A673 (cell line): ENCODE measurements around the gene CWH43. TPM values are rescaled to one million over a fixed set of nuclear protein-coding genes. Genes with fewer than 3 reads are reported as not detected.

Experiments used
- BruUV-seq: library from RNA; stranded (reverse); fragments of 400-500 nt; replicated peaks from 2 replicates; lab custom pipeline; 2021; lab: Mats Ljungman, UMichigan
- CTCF ChIA-PET: fragments of 300-600 bp; sonication (Branson Sonifier 250); formaldehyde crosslinking; loops from one replicate; lab custom pipeline; 2022; ENCODE audit warnings: antibody characterized with exemption; lab: Charles Lee
- POLR2A ChIA-PET: fragments of 300-600 bp; sonication (Branson Sonifier 250); formaldehyde crosslinking; loops from one replicate; lab custom pipeline; 2022; ENCODE audit warnings: antibody characterized with exemption; ENCODE audit not compliant: low non-redundant PET; lab: Charles Lee
- DNase-seq: peaks from one replicate; pipeline ENCODE4 v3.0.0-alpha.2; 2015; ENCODE audit warnings: low spot score
- H3K27ac ChIP-seq: fragments of 200-600 bp; sonication (generic); 2 replicates; pipeline ENCODE4 v1.5.1; 2016; ENCODE audit warnings: mixed run types, low read depth, mild to moderate bottlenecking, mixed read lengths, antibody characterized with exemption, low read length; ENCODE audit not compliant: poor library complexity, severe bottlenecking
- H3K27me3 ChIP-seq: fragments of 200-600 bp; sonication (generic); replicated peaks from 2 replicates; pipeline ENCODE4 v1.6.1; 2017; ENCODE audit warnings: mixed run types, low read depth, mild to moderate bottlenecking, mixed read lengths, antibody characterized with exemption, low read length; ENCODE audit not compliant: insufficient read depth, poor library complexity
- H3K36me3 ChIP-seq: fragments of 200-600 bp; sonication (generic); 2 replicates; pipeline ENCODE4 v1.6.1; 2016; ENCODE audit warnings: mixed run types, mild to moderate bottlenecking, mixed read lengths, antibody characterized with exemption, low read length; ENCODE audit not compliant: insufficient read depth, poor library complexity, severe bottlenecking
- H3K4me1 ChIP-seq: fragments of 200-600 bp; sonication (generic); 2 replicates; pipeline ENCODE4 v1.6.1; 2017; ENCODE audit warnings: mixed run types, mild to moderate bottlenecking, mixed read lengths, antibody characterized with exemption, low read length; ENCODE audit not compliant: insufficient read depth, poor library complexity, severe bottlenecking
- H3K4me3 ChIP-seq: fragments of 200-600 bp; sonication (generic); 2 replicates; pipeline ENCODE4 v1.5.1; 2016; ENCODE audit warnings: low read depth, mixed run types, mild to moderate bottlenecking, mixed read lengths, low read length; ENCODE audit not compliant: poor library complexity, severe bottlenecking
- H3K9me3 ChIP-seq: fragments of 200-600 bp; sonication (generic); 2 replicates; pipeline ENCODE4 v1.6.1; 2016; ENCODE audit warnings: mixed run types, low read depth, mild to moderate bottlenecking, mixed read lengths, antibody characterized with exemption, low read length; ENCODE audit not compliant: poor library complexity, severe bottlenecking
- EZH2 ChIP-seq: fragments of 200-600 bp; sonication (generic); IDR thresholded peaks from 2 replicates; pipeline ENCODE4 v1.6.1; 2017; ENCODE audit warnings: borderline replicate concordance, low read depth, mild to moderate bottlenecking, mixed read lengths, antibody characterized with exemption, low read length; ENCODE audit not compliant: poor library complexity, severe bottlenecking
- intact Hi-C: fragments of 100-400 bp; cut with micrococcal nuclease; formaldehyde crosslinking; loops from one replicate; pipeline ENCODE4 v1.10.0; 2022; ENCODE audit not compliant: unreplicated experiment
- total RNA-seq: library from RNA; stranded (reverse); gene quantifications from 2 replicates; pipeline ENCODE4 v1.2.3, GENCODE V29; 2021
- TF ChIP-seq, protein P1 (sequence below): fragments of 300-800, 200-600 bp; sonication (generic); conservative IDR thresholded peaks from 2 replicates; pipeline ENCODE4 v1.5.1; 2017; ENCODE audit warnings: low read depth, mild to moderate bottlenecking, antibody characterized with exemption, low read length, moderate library complexity, mixed read lengths

CWH43 gene
- total RNA-seq, 1 experiment from 2014 or later, result not detected

DNA sequence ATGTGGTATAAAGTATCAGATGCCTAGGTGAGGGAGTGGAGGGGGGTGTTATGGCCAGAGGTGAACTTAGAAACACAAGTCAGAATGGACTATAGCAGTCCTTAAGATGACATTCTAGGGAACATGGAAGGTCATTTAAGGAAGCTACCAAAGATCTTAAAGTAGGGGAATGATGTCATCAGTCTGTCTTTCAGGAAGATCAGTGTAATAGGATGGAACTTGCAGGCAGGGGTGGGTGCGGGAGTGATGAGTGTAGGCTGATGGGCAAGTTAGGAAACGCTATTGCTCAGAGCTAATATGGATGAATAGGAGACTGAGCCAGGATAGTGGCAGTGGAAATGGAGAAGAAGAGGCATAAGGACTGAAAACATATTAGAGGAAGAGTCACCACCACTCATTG lies 27.5 kb upstream of the CWH43 start:
- POLR2A ChIA-PET, result interaction anchor here (0.6 kb wide), 1 partner anchor 75 kb away, joined by 4 read pairs; no protein-coding TSS in a partner anchor
- no peaks in the 10 kb centered on the region for H3K4me1 ChIP-seq
- no peaks in the 10 kb centered on the region for H3K36me3 ChIP-seq
- H3K4me3 ChIP-seq, result no peak overlapping the region
- TF ChIP-seq, protein P1, sequence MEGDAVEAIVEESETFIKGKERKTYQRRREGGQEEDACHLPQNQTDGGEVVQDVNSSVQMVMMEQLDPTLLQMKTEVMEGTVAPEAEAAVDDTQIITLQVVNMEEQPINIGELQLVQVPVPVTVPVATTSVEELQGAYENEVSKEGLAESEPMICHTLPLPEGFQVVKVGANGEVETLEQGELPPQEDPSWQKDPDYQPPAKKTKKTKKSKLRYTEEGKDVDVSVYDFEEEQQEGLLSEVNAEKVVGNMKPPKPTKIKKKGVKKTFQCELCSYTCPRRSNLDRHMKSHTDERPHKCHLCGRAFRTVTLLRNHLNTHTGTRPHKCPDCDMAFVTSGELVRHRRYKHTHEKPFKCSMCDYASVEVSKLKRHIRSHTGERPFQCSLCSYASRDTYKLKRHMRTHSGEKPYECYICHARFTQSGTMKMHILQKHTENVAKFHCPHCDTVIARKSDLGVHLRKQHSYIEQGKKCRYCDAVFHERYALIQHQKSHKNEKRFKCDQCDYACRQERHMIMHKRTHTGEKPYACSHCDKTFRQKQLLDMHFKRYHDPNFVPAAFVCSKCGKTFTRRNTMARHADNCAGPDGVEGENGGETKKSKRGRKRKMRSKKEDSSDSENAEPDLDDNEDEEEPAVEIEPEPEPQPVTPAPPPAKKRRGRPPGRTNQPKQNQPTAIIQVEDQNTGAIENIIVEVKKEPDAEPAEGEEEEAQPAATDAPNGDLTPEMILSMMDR, result no peak
- TF ChIP-seq EZH2, result no peak
- CTCF ChIA-PET, result no interaction called here
- intact Hi-C loops, result no loop called here
- no TSS peak for BruUV-seq
- no peak for DNase-seq
- no peak overlapping the region for H3K27ac ChIP-seq
- no peaks in the 10 kb centered on the region for H3K27me3 ChIP-seq
- no peaks in the 10 kb centered on the region for H3K9me3 ChIP-seq

- DNase-seq, result no peak
- Histone ChIP-seq H3K27ac (no peak overlapping the region), H3K4me1 (no peaks in the 10 kb centered on the region), H3K4me3 (no peak overlapping the region), H3K36me3 (no peaks in the 10 kb centered on the region), H3K27me3 (no peaks in the 10 kb centered on the region), H3K9me3 (no peaks in the 10 kb centered on the region)
- POLR2A ChIA-PET, result no interaction called here
- intact Hi-C loops, result loop anchor here (5.0 to 10.0 kb wide), 5 partner anchors 84 to 836 kb away; no protein-coding TSS in a partner anchor
- BruUV-seq, result no TSS peak
- CTCF ChIA-PET, result interaction anchor here (0.8 kb wide), 1 partner anchor 20 kb away, joined by 3 read pairs; no protein-coding TSS in a partner anchor
- no peak for TF ChIP-seq EZH2
- TF ChIP-seq, protein P1, result no peak
Measured at GRCh38 chr4:48960988-48961635, 25.0 kb upstream of the CWH43 start.

DNA sequence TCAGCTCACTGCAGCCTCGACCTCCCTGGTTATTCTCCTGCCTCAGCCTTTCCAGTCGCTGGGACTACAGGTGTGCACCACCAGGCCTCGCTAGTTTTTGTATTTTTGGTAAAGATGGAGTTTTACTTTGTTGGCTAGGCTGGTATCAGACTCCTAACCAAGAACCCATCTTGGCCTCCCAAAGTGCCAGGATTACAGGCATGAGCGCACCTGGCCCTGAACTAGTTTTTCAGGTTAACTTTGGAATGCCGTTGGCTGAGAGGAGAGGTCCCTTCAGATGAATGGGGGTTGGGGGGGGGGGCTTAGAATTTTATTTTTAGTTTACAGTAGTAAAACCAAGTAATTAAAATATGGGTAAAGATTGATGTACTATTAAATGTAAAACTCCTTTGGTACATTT lies 23.4 kb upstream of the CWH43 start:
- no peak overlapping the region for H3K4me3 ChIP-seq
- DNase-seq, result no peak
- no peaks in the 10 kb centered on the region for H3K9me3 ChIP-seq
- POLR2A ChIA-PET, result no interaction called here
- intact Hi-C loops, result loop anchor here (1.0 to 10.0 kb wide), 7 partner anchors 85 to 838 kb away; no protein-coding TSS in a partner anchor
- CTCF ChIA-PET, result interaction anchor here (0.9 kb wide), 1 partner anchor 384 kb away, joined by 5 read pairs; no protein-coding TSS in a partner anchor
- no peaks in the 10 kb centered on the region for H3K4me1 ChIP-seq
- H3K27me3 ChIP-seq, result no peaks in the 10 kb centered on the region
- H3K36me3 ChIP-seq, result no peaks in the 10 kb centered on the region
- no peak overlapping the region for H3K27ac ChIP-seq
- TF ChIP-seq, protein P1, result no peak
- TF ChIP-seq EZH2, result no peak
- BruUV-seq, result no TSS peak
